Keratinocyte (primary cell): Measurements from ENCODE around the gene TP53BP2. TPM values are rescaled to one million over a fixed set of nuclear protein-coding genes. Genes with fewer than 3 reads are reported as not detected.

ENCODE experiments used
- DNase-seq: peaks from one replicate; pipeline ENCODE4 v3.0.0-alpha.2; 2011; ENCODE audit warnings: low read depth, missing footprints, low spot score
- FAIRE-seq: peaks from 2 replicates; lab custom pipeline; 2011; peaks lifted over from hg19 to GRCh38; lab: Jason Lieb, UNC
- H2AFZ ChIP-seq: 2 replicates; pipeline ENCODE4 v1.6.0; 2012; ENCODE audit warnings: low read length, control low read depth, inconsistent platforms; ENCODE audit not compliant: control insufficient read depth
- H3K27ac ChIP-seq: 2 replicates; pipeline ENCODE4 v1.5.1; 2011; ENCODE audit warnings: low read length; ENCODE audit not compliant: control insufficient read depth, insufficient read depth
- H3K27me3 ChIP-seq: 3 replicates; pipeline ENCODE4 v1.6.0; 2011; ENCODE audit warnings: low read length; ENCODE audit not compliant: control insufficient read depth, insufficient read depth; ENCODE audit errors: extremely low read depth
- H3K36me3 ChIP-seq, 2 experiments: 2 replicates in 1 of 2; 3 replicates in 1 of 2; pipeline ENCODE4 v1.5.1; 2011; ENCODE audit warnings: low read length in 2 of 2, mild to moderate bottlenecking in 1 of 2; ENCODE audit not compliant: control insufficient read depth in 2 of 2, insufficient read depth in 2 of 2; ENCODE audit errors: extremely low read depth in 1 of 2
- H3K4me1 ChIP-seq: 3 replicates; pipeline ENCODE4 v1.5.1; 2011; ENCODE audit warnings: low read length; ENCODE audit not compliant: control insufficient read depth, insufficient read depth; ENCODE audit errors: extremely low read depth
- H3K4me2 ChIP-seq: 3 replicates; pipeline ENCODE4 v1.6.0; 2011; ENCODE audit warnings: low read depth, low read length; ENCODE audit not compliant: control insufficient read depth, insufficient read depth; ENCODE audit errors: extremely low read depth
- H3K4me3 ChIP-seq, 3 experiments: fragments of 200-600 bp in 1 of 3; sonication (generic) in 1 of 3; 2 replicates in 2 of 3; 3 replicates in 1 of 3; pipeline ENCODE4 v1.5.1; 2011 to 2016; ENCODE audit warnings: low read length in 3 of 3, mild to moderate bottlenecking in 3 of 3, control low read depth in 2 of 3, inconsistent platforms in 1 of 3, low read depth in 1 of 3, mixed read lengths in 1 of 3, mixed run types in 1 of 3, moderate library complexity in 1 of 3; ENCODE audit not compliant: control insufficient read depth in 2 of 3, insufficient read depth in 2 of 3; ENCODE audit errors: extremely low read depth in 1 of 3
- H3K79me2 ChIP-seq: 2 replicates; pipeline ENCODE4 v1.6.0; 2012; ENCODE audit warnings: low read length; ENCODE audit not compliant: control insufficient read depth, insufficient read depth
- H3K9ac ChIP-seq: 3 replicates; pipeline ENCODE4 v1.6.0; 2011; ENCODE audit warnings: low read length; ENCODE audit not compliant: control insufficient read depth, insufficient read depth; ENCODE audit errors: extremely low read depth
- H3K9me1 ChIP-seq: 3 replicates; pipeline ENCODE4 v1.6.0; 2011; ENCODE audit warnings: low read length; ENCODE audit not compliant: control insufficient read depth, insufficient read depth; ENCODE audit errors: extremely low read depth
- H3K9me3 ChIP-seq: 2 replicates; pipeline ENCODE4 v1.5.1; 2012; ENCODE audit warnings: low read depth, low read length; ENCODE audit not compliant: control insufficient read depth
- H4K20me1 ChIP-seq: 3 replicates; pipeline ENCODE4 v1.6.0; 2011; ENCODE audit warnings: low read length; ENCODE audit not compliant: control insufficient read depth, insufficient read depth; ENCODE audit errors: extremely low read depth
- CTCF ChIP-seq, 3 experiments: IDR thresholded peaks in 1 of 3; conservative IDR thresholded peaks in 1 of 3; optimal IDR thresholded peaks in 1 of 3; 2 replicates in 2 of 3; 3 replicates in 1 of 3; pipeline versions ENCODE3 to v1.5.1; 2011; ENCODE audit warnings: low read length in 3 of 3, mild to moderate bottlenecking in 3 of 3, moderate library complexity in 2 of 3, control low read depth in 1 of 3, inconsistent platforms in 1 of 3; ENCODE audit not compliant: insufficient read depth in 2 of 3; ENCODE audit errors: extremely low read depth in 1 of 3
- EZH2 ChIP-seq: IDR thresholded peaks from one replicate; pipeline ENCODE4 v1.6.1; 2012; ENCODE audit warnings: inconsistent platforms, mild to moderate bottlenecking, low read length, moderate library complexity
- dilution Hi-C: fragments of 300-500 bp; cut with MboI; formaldehyde crosslinking; loops from one replicate; pipeline ENCODE4 v1.7.0; 2020; ENCODE audit warnings: low sequenced_read_pairs; ENCODE audit not compliant: extremely low pct_ligation_motif_present
- polyA plus RNA-seq, 5 experiments: library from polyadenylated mRNA; depleted of rRNA in 3 of 5; stranded (reverse) in 3 of 5; stranded (forward) in 1 of 5; unstranded in 1 of 5; fragments of >200 nt; gene quantifications; 1 replicate in 1 of 5; 2 replicates in 3 of 5; 3 replicates in 1 of 5; pipeline versions ENCODE4 v1.2.1 to v1.2.3, GENCODE V29; 2011 to 2012; ENCODE audit warnings: missing spikeins in 2 of 5, low read depth in 1 of 5, low replicate concordance in 1 of 5

The TP53BP2 gene
- polyA plus RNA-seq, 1 donor (not counting 4 experiments of a cell fraction or from before 2014, with no cell fraction given): 22.5 TPM

- no peaks in the 10 kb centered on the region for H3K36me3 ChIP-seq
- peak overlapping the region; percentile 56 for H3K27ac ChIP-seq
- TF ChIP-seq CTCF (optimal IDR thresholded peaks at IDR 0.05 in 1 of 3, IDR thresholded peaks at IDR 0.05 in 1 of 3, conservative IDR thresholded peaks at IDR 0.05 in 1 of 3; ENCODE audit: extremely low read depth in 1 of 3, insufficient read depth in 2 of 3, low read length in 3 of 3) (no peak), EZH2 (no peak)
- H3K4me2 ChIP-seq: peak overlapping the region; percentile 5
- H2AFZ ChIP-seq: no peak overlapping the region
- no peaks in the 10 kb centered on the region for H3K9me1 ChIP-seq
- DNase-seq (peak; percentile 72), FAIRE-seq (peak; percentile 82)
- H3K4me3 ChIP-seq: no peak overlapping the region
- H4K20me1 ChIP-seq: no peaks in the 10 kb centered on the region
- H3K9ac ChIP-seq: no peak overlapping the region
- dilution Hi-C loops: no loop called here
- peaks cover 9% of the 10 kb centered on the region for H3K4me1 ChIP-seq
- H3K79me2 ChIP-seq: no peaks in the 10 kb centered on the region
- no peaks in the 10 kb centered on the region for H3K27me3 ChIP-seq
- no peaks in the 10 kb centered on the region for H3K9me3 ChIP-seq
These were observed 42.1 kb upstream of the TP53BP2 start for GRCh38 chr1:223887747-223888418.

DNA sequence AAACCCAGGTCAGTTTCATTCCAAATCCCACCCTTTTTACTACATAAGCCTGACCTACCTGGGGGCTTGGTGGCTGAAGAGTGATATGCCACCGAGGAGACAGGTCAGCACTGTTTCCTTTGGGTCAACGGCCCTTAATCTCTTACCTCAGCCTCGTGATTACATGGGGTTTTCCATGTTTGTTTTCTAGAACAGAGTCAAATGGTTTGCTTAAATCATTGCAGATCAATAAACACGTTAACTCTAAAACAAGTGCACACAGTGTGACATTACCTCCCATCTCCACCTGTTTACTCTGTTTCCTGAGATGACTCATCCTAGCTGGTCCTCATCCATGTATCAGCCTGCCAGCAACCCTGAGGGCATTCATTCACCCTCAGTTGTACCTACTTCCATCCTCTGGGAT is 40.8 kb upstream of the TP53BP2 start:
- dilution Hi-C loops: no loop called here
- H2AFZ ChIP-seq: no peak overlapping the region
- no peak for DNase-seq

More for the DNA sequence above, 40.8 kb upstream of the TP53BP2 start:
- no peak for FAIRE-seq
- no peak for TF ChIP-seq EZH2
- no peak for TF ChIP-seq CTCF (optimal IDR thresholded peaks at IDR 0.05 in 1 of 3, IDR thresholded peaks at IDR 0.05 in 1 of 3, conservative IDR thresholded peaks at IDR 0.05 in 1 of 3; ENCODE audit: extremely low read depth in 1 of 3, insufficient read depth in 2 of 3, low read length in 3 of 3)
- Histone ChIP-seq H3K9me3 (no peaks in the 10 kb centered on the region), H3K27me3 (no peaks in the 10 kb centered on the region), H3K9ac (no peak overlapping the region), H3K9me1 (no peaks in the 10 kb centered on the region), H3K4me1 (peaks cover 9% of the 10 kb centered on the region), H3K4me2 (no peak overlapping the region), H3K4me3 (no peak overlapping the region), H3K36me3 (no peaks in the 10 kb centered on the region), H3K79me2 (no peaks in the 10 kb centered on the region), H3K27ac (no peak overlapping the region), H4K20me1 (no peaks in the 10 kb centered on the region)
